HEK293T (cell line): ENCODE data around the gene SLC7A14.

Experiments used
- CTCF ChIA-PET: fragments of 350-600 bp; formaldehyde crosslinking; extraction: SDS; loops from one replicate; lab custom pipeline; 2021; ENCODE audit warnings: antibody characterized with exemption, inconsistent platforms; lab: Yijun Ruan, JAX
- POLR2A ChIA-PET: fragments of 350-600 bp; formaldehyde crosslinking; extraction: SDS; loops from one replicate; lab custom pipeline; 2020; ENCODE audit warnings: antibody characterized with exemption, inconsistent platforms; lab: Yijun Ruan, JAX
- DNase-seq: peaks from one replicate; pipeline ENCODE4 v3.0.0; 2012; ENCODE audit warnings: mixed read lengths; ENCODE audit errors: extremely low spot score
- ARNT ChIP-seq: fragments of 450-650 bp; IDR thresholded peaks from 2 replicates; pipeline ENCODE4 v1.6.1; 2017; ENCODE audit warnings: mild to moderate bottlenecking
- BHLHE40 ChIP-seq: fragments of 450-650 bp; IDR thresholded peaks from 2 replicates; pipeline ENCODE4 v1.6.1; 2016; ENCODE audit warnings: mild to moderate bottlenecking, moderate library complexity, borderline replicate concordance
- CTBP1 ChIP-seq: fragments of 450-650 bp; IDR thresholded peaks from 2 replicates; pipeline ENCODE4 v1.6.1; 2016; ENCODE audit warnings: borderline replicate concordance
- ELF4 ChIP-seq: fragments of 450-650 bp; IDR thresholded peaks from 2 replicates; pipeline ENCODE4 v1.6.1; 2017; ENCODE audit warnings: antibody characterized with exemption
- FOXA1 ChIP-seq: fragments of 450-650 bp; IDR thresholded peaks from 2 replicates; pipeline ENCODE4 v1.6.1; 2016; ENCODE audit warnings: mild to moderate bottlenecking
- FOXK2 ChIP-seq: fragments of 450-650 bp; IDR thresholded peaks from 2 replicates; pipeline ENCODE4 v1.6.1; 2016; ENCODE audit warnings: mild to moderate bottlenecking
- FOXM1 ChIP-seq: fragments of 450-650 bp; IDR thresholded peaks from 2 replicates; pipeline ENCODE4 v1.6.1; 2017; ENCODE audit warnings: mild to moderate bottlenecking, borderline replicate concordance
- HDGF ChIP-seq: fragments of 450-650 bp; IDR thresholded peaks from 2 replicates; pipeline ENCODE4 v1.6.1; 2017; ENCODE audit warnings: antibody characterized with exemption, borderline replicate concordance
- L3MBTL2 ChIP-seq: fragments of 450-650 bp; conservative IDR thresholded peaks from 2 replicates; pipeline ENCODE4 v1.6.1; 2016; ENCODE audit warnings: mild to moderate bottlenecking
- LEF1 ChIP-seq: fragments of 450-650 bp; IDR thresholded peaks from 2 replicates; pipeline ENCODE4 v1.6.1; 2017; ENCODE audit warnings: mild to moderate bottlenecking, borderline replicate concordance
- NFRKB ChIP-seq: fragments of 450-650 bp; IDR thresholded peaks from 2 replicates; pipeline ENCODE4 v1.6.1; 2016; ENCODE audit warnings: mild to moderate bottlenecking, moderate library complexity
- SP1 ChIP-seq: fragments of 450-650 bp; IDR thresholded peaks from 2 replicates; pipeline ENCODE4 v1.6.1; 2017
- SUZ12 ChIP-seq: fragments of 450-650 bp; IDR thresholded peaks from 2 replicates; pipeline ENCODE4 v1.6.1; 2016; ENCODE audit warnings: mild to moderate bottlenecking
- TARDBP ChIP-seq: fragments of 450-650 bp; IDR thresholded peaks from 2 replicates; pipeline ENCODE4 v1.6.1; 2016
- ZNF384 ChIP-seq: fragments of 450-650 bp; IDR thresholded peaks from 2 replicates; pipeline ENCODE4 v1.6.1; 2016
- TF ChIP-seq, protein P1 (sequence below): fragments of 450-650 bp; IDR thresholded peaks from 2 replicates; pipeline ENCODE4 v1.6.1; 2016

The SLC7A14 gene

DNA sequence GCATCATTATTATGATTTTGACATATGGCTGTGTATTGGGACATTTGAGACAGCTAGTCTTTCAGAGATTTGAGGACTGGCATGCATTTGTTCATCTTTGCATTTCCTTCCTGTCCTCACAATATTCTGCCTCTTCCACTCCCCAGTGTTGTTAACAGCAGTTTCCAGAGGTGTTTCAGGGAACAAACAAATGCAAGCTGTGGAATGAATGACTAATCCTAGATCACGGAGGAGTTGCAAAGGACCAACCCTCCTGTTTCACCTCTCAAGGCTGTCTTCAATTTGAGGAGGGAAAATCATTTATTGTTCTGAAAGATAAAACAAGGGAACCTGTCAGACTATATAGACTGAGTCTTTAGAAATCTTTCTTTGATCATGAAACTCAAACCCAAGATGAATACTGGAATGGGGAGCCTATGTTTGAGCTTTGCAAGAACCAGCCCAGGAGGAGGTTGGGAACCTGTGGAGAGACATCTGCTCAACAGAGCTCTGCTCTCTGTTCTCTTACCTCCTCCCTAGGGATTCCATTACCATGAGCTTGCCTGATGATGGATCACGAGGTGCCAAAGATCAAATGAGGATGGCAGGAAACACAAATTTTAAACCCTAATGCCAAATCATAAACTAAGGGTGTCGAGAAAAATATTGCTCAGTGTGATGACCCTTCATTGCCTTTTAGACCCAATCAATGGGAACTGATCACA lies 68.5 kb downstream of the SLC7A14 start:
- no peak for DNase-seq
- ChIA-PET POLR2A (no interaction called here), CTCF (no interaction called here)
- TF ChIP-seq ARNT (no peak), L3MBTL2 (no peak), NFRKB (no peak), ELF4 (no peak), BHLHE40 (no peak), CTBP1 (no peak), FOXK2 (no peak), TARDBP (no peak), ZNF384 (no peak), FOXM1 (no peak), SUZ12 (no peak), SP1 (no peak), LEF1 (no peak), FOXA1 (no peak), HDGF (no peak)
- TF ChIP-seq, protein P1, sequence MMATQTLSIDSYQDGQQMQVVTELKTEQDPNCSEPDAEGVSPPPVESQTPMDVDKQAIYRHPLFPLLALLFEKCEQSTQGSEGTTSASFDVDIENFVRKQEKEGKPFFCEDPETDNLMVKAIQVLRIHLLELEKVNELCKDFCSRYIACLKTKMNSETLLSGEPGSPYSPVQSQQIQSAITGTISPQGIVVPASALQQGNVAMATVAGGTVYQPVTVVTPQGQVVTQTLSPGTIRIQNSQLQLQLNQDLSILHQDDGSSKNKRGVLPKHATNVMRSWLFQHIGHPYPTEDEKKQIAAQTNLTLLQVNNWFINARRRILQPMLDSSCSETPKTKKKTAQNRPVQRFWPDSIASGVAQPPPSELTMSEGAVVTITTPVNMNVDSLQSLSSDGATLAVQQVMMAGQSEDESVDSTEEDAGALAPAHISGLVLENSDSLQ, result no peak

DNA sequence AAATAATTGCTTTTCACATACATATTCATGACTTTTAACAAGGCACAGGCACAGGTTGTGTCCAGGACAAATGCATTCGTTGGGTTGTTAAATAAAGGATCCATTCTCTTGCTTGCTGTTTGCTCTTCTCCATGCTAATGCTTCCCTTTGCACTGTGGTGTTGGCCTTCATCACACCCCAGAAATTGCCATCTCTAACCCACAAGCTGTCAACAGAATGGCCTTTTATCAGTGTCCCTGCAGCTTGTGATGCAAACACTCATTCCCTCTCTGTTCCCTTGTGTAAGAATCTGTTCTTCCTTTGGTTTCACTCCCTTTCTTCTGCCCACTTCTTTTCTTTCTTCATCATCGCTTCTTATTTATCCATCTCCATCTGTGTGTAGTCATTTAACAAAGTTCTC lies 72.2 kb downstream of the SLC7A14 start:
- DNase-seq, result no peak
- CTCF ChIA-PET, result no interaction called here
- POLR2A ChIA-PET, result no interaction called here
- TF ChIP-seq NFRKB, result no peak
- TF ChIP-seq CTBP1, result no peak
- TF ChIP-seq ARNT, result no peak
- no peak for TF ChIP-seq FOXM1
- TF ChIP-seq LEF1, result no peak
- no peak for TF ChIP-seq BHLHE40
- TF ChIP-seq ZNF384, result no peak
- no peak for TF ChIP-seq L3MBTL2
- TF ChIP-seq, protein P1, result no peak
- no peak for TF ChIP-seq FOXK2
- no peak for TF ChIP-seq FOXA1
- no peak for TF ChIP-seq SP1
- no peak for TF ChIP-seq ELF4
- no peak for TF ChIP-seq SUZ12
- TF ChIP-seq HDGF, result no peak

DNA sequence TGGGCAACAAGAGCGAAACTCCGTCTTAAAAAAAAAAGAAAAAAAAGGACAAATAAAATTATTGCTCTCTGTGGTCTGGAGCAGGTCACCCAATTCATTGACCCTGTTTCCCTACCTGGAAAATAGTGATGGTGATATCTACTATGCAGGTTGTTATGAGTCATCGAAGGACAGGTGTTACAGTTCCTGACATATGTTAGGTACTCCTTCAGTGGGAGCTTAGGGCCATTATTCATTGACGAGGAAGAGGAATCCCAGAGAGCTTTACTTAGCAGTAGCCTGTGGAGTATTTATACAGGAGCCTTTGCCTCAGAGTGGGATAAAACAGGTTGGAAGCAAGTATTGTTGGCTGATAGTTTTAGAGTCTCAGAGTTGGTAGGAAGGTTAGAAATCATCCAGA lies 74.5 kb downstream of the SLC7A14 start:
- TF ChIP-seq ZNF384, result no peak
- TF ChIP-seq L3MBTL2, result no peak
- no peak for TF ChIP-seq FOXK2
- no peak for TF ChIP-seq ELF4
- no peak for TF ChIP-seq FOXM1
- TF ChIP-seq TARDBP, result no peak
- TF ChIP-seq, protein P1, result no peak
- TF ChIP-seq ARNT, result no peak
- no peak for TF ChIP-seq LEF1
- TF ChIP-seq SUZ12, result no peak
- no peak for TF ChIP-seq NFRKB
- TF ChIP-seq CTBP1, result no peak
- TF ChIP-seq SP1, result no peak
- TF ChIP-seq FOXA1, result no peak
- TF ChIP-seq BHLHE40, result no peak
- no peak for TF ChIP-seq HDGF

DNA sequence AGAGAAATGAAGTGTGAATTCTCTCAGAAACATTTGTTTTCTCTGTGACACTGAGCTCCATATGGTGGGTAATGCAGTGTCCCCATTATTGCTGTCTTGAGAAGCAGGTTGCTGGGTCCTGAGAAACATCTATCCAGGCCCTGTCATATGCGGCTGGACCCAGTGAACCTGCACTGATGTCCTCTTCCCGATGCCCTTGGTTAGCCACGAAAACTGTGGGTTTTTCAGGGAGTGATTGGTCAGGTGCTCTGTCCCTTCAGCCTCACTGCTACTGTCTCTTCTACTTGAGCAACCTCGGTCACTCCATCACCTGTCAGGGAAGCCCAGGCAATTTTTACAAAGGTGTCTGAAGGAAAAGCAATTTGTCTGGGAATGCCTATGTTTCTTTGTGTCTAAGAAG lies 77.0 kb downstream of the SLC7A14 start:
- ChIA-PET POLR2A (no interaction called here), CTCF (no interaction called here)
- no peak for DNase-seq
- TF ChIP-seq ELF4, result no peak
- TF ChIP-seq SUZ12, result no peak
- TF ChIP-seq HDGF, result no peak
- TF ChIP-seq, protein P1, result no peak
- no peak for TF ChIP-seq TARDBP

More for the DNA sequence above, 74.5 kb downstream of the SLC7A14 start:
- ChIA-PET CTCF (no interaction called here), POLR2A (no interaction called here)
- no peak for DNase-seq

DNA sequence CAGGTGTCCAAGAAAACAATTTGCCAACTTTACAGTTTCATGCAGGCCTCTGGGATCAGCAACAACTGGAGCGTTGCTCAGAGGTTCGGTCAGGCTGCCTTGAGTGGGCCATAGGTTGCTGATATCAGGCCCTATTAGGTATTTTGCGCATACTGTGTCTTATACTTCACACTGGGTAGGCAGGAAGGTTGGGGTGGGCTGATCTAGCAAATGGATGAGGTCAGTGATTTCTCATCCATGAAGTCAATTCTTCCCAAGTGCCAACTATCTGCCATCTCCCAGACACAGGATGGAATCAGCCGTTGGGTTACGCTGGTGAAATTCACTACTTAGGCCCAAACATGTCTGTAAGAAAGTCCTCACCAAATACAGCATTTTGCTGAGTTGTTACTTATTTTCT lies 77.6 kb downstream of the SLC7A14 start:
- ChIA-PET CTCF (no interaction called here), POLR2A (no interaction called here)

DNA sequence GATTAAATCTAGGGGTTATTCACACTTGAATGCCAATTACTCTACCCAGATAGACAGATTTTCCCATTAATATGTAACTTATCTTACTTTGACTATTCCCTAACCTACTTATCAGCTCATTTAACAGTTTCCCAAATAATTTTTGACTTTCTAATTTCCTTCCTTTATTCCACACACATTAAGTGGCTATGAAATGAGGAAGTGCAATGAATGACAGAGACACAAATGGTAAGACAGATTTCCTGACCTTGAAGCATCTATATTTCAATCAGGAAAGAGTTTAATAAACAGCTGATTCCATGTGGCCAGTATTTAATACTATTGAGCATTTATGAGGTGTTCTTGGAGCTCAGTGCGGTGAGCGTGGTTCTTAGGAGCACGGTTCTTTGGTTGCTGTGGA lies 78.8 kb downstream of the SLC7A14 start:
- POLR2A ChIA-PET, result no interaction called here
- CTCF ChIA-PET, result no interaction called here
- DNase-seq, result no peak
- TF ChIP-seq BHLHE40 (no peak), SP1 (no peak), HDGF (no peak), CTBP1 (no peak), L3MBTL2 (no peak), ARNT (no peak), FOXK2 (no peak), LEF1 (no peak), ZNF384 (no peak), ELF4 (no peak), SUZ12 (no peak), NFRKB (no peak), FOXM1 (no peak), TARDBP (no peak), FOXA1 (no peak)
- TF ChIP-seq, protein P1, result no peak

More for the DNA sequence above, 77.6 kb downstream of the SLC7A14 start:
- no peak for DNase-seq
- TF ChIP-seq ARNT (no peak), FOXA1 (no peak), L3MBTL2 (no peak), HDGF (no peak)
